ENCODE results near the gene NGFR. TPM values are rescaled to one million over a fixed set of nuclear protein-coding genes. Genes with fewer than 3 reads are reported as not detected.
A peak's percentile ranks its signal among the peaks of the same experiment; 100 is the strongest.

Gene NGFR, protein sequence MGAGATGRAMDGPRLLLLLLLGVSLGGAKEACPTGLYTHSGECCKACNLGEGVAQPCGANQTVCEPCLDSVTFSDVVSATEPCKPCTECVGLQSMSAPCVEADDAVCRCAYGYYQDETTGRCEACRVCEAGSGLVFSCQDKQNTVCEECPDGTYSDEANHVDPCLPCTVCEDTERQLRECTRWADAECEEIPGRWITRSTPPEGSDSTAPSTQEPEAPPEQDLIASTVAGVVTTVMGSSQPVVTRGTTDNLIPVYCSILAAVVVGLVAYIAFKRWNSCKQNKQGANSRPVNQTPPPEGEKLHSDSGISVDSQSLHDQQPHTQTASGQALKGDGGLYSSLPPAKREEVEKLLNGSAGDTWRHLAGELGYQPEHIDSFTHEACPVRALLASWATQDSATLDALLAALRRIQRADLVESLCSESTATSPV
- polyA plus RNA-seq = not detected

DNA sequence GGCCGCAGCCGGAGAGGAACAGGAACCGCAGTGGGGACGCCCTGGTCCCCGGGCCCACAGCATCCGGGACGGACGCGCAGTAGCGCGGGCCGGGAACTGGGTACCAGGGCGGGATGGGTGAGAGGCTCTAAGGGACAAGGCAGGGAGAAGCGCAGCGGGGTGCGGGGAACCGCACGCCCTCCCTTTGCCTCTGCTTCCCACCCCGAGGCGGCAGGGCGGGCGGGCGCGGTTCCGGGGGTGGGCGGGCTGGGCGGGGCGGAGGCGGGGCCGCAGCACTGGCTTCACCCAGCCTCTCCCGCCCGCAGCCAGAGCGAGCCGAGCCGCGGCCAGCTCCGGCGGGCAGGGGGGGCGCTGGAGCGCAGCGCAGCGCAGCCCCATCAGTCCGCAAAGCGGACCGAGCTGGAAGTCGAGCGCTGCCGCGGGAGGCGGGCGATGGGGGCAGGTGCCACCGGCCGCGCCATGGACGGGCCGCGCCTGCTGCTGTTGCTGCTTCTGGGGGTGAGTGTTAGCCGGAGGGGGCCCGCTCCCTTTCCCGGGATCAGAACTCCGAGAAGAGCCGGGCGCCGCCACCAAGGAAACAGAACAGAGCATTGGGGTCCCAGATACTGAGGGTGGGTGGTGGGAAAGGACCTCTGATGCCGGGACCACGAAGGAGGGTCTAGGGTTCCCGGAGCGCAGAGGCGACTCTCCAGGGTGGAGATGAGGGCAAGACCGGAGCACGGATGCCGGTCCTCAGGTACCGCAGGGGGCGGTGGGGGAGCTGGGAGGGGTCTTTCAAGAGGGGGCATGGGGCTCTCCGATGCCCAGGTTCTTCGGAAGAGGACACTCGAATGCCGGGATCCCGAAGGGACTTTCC is at the start of gene NGFR:
Gene NGFR, plus strand, starts transcription at position 308 of the 856 bp plus-strand sequence. Its CDS starts 125 bp downstream, at position 433.
- H3K36me3 Mint-ChIP-seq = no peaks in the 10 kb centered on the region
- peak within 1 kb of the TSS; percentile 63 to 93 (median 88) for H3K4me3 Mint-ChIP-seq
- peak within 1 kb of the TSS in 2 of 3 donors; percentile 39 to 57 for H3K27ac Mint-ChIP-seq
- no peaks in the 10 kb centered on the region for H3K9me3 Mint-ChIP-seq
- peaks cover 24% of the 10 kb centered on the region for H3K27me3 Mint-ChIP-seq
- peaks cover 10 to 13% (median 10%) of the 10 kb centered on the region in 3 donors for H3K4me1 Mint-ChIP-seq

DNA sequence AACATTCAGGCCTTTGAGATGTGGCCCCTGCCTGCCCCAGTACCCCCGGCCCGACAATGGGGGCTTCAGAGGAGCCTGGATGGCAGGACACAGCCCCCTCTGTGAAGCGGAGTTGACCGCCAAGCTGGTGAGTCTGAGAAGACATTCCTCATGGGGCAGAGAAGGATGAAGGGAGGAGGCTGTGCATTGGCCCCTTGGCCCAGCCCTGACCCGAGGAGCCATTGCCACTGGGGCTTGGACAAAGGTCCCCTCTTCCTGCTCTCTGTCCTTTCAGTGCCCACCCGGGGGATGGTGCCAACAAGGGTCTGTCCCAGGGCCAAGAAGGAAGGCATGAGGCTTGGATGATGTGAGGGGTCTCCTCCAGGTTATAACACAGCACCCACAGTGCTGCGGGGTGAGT is 49.5 kb upstream of the NGFR start:
- peaks cover 22% of the 10 kb centered on the region for H3K27me3 Mint-ChIP-seq
- H3K27ac Mint-ChIP-seq = no peak overlapping the region
- H3K9me3 Mint-ChIP-seq = no peaks in the 10 kb centered on the region
- H3K4me3 Mint-ChIP-seq = no peak overlapping the region
- H3K4me1 Mint-ChIP-seq = no peaks in the 10 kb centered on the region
- peaks cover 1% of the 10 kb centered on the region for H3K36me3 Mint-ChIP-seq

DNA sequence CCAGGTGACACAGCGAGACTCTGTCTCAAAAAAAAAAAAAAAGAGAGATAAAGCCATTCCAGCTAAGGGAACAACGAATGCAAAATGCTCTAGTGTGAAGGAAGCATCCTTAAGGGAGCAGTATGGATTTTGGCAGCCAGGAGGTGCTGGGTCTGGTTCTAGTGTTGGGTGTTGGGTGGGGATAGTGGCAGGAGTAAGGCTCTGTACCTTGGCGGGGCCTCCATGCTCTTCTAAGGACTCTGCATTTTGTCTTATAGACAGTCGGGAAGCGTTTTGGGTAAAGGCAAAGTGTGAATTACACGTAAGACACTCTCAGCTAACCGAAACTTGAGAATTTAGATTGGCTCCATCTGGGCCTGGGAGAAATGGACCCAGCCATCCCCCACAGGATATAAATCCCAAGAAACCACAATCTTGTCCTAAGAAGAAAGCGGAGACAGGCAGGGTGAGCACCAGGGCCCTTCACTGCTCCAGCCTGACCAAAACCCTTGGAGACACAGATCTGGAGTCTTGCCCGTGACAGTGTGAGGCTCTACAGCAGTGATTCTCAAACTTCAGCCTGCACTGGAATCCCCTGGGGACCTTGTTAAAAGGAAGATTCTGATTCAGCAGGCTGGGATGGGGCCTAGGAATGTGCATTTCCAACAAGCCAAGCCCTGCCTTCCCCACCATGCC is 47.3 kb upstream of the NGFR start:
- no peak overlapping the region for H3K4me3 Mint-ChIP-seq
- H3K4me1 Mint-ChIP-seq = no peaks in the 10 kb centered on the region
- peaks cover 1% of the 10 kb centered on the region for H3K36me3 Mint-ChIP-seq
- H3K9me3 Mint-ChIP-seq = no peaks in the 10 kb centered on the region
- no peak overlapping the region for H3K27ac Mint-ChIP-seq
- peaks cover 21% of the 10 kb centered on the region for H3K27me3 Mint-ChIP-seq

DNA sequence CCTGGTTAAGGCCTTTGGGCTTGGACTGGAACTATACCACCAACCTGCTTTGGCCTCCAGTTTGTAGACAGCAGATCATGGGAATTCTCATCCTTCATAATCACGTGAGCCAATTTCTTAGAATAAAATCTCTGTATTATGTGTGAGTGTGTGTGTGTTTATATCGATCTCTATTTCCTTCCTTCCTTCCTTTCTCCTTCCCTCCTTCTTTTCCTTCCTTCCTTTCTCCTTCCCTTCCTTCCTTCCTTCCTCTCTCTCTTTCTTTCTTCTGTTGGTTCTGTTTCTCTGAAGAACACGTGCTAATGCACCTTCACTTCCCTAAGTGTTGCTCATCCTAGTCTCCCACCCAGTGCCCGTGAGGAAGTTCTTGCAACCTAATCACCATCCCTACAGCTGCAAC is 44.9 kb upstream of the NGFR start:
- no peak overlapping the region for H3K27ac Mint-ChIP-seq
- peaks cover 0 to 2% (median 0%) of the 10 kb centered on the region in 3 donors for H3K4me1 Mint-ChIP-seq
- H3K36me3 Mint-ChIP-seq = peaks cover 2% of the 10 kb centered on the region

DNA sequence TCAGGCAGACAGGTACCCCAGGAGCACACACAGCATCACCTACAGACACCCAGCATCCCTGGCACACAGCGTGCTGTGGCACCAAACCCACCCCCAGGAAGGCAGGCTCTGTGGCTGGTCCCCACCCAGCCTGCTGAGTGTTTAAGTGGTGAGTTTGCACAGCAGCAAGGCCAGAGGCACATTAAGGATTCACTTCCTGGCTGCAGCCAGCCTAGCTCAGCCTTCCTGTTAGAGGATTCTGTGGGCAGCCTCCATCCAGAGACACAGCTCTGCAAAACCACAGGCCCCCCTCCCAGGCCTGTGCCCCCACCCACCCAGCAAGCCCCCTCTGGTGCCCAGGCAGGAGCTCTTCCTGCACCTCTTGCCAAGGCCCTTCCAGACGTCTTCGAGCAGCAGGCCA is 44.4 kb upstream of the NGFR start:
- no peak overlapping the region for H3K27ac Mint-ChIP-seq
- H3K4me3 Mint-ChIP-seq = no peak overlapping the region

More for the DNA sequence above, 44.9 kb upstream of the NGFR start:
- H3K27me3 Mint-ChIP-seq = peaks cover 24% of the 10 kb centered on the region
- peaks cover 0 to 2% (median 0%) of the 10 kb centered on the region in 3 donors for H3K9me3 Mint-ChIP-seq
- no peak overlapping the region for H3K4me3 Mint-ChIP-seq

DNA sequence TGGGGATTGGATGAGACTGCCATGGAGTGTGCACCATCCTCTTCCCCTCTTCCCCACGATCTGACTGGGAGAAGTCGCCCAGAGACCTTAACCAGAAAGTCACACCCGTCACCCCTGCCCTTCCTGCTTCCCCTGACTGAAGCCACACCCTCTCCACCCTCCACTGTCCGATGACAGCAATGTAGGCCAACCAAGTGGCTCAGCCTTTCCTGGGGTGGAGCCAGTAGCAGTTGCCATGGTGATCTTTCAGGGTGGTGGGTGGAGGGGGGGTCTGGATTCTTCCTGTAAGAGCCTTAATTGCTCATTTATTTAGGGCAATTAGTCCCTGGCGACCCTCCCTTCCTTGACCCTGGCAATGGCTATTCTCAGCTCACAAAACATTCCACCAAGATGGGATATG is 42.9 kb upstream of the NGFR start:
- H3K27ac Mint-ChIP-seq = no peak overlapping the region
- H3K27me3 Mint-ChIP-seq = peaks cover 29% of the 10 kb centered on the region
- H3K4me1 Mint-ChIP-seq = peaks cover 0 to 2% (median 0%) of the 10 kb centered on the region in 3 donors
- H3K4me3 Mint-ChIP-seq = no peak overlapping the region
- peaks cover 2% of the 10 kb centered on the region for H3K36me3 Mint-ChIP-seq
- H3K9me3 Mint-ChIP-seq = peaks cover 0 to 2% (median 0%) of the 10 kb centered on the region in 3 donors

More for the DNA sequence above, 44.4 kb upstream of the NGFR start:
- peaks cover 21% of the 10 kb centered on the region for H3K27me3 Mint-ChIP-seq
- peaks cover 0 to 2% (median 0%) of the 10 kb centered on the region in 3 donors for H3K9me3 Mint-ChIP-seq
- peaks cover 0 to 2% (median 0%) of the 10 kb centered on the region in 3 donors for H3K4me1 Mint-ChIP-seq
- H3K36me3 Mint-ChIP-seq = peaks cover 2% of the 10 kb centered on the region

DNA sequence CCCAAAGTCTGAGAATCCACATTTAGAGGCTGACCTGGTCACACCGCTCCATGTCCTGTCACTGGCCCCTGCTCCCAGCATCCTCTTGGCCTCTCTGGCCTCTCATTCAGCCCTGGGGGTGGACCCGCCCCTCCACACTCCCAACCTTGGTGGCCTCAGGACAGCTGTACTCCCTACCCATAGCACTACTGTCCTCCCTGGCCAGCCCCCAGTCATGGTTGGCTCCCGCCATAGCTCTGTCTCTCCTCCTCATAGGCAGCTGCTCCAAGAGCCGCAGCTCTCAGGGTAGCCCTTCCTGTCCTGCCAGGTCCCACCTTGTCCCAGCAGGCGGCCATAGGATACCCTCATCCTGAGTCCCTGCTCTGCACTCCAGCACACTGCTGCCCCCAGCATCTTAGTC is 42.4 kb upstream of the NGFR start:
- no peak overlapping the region for H3K4me3 Mint-ChIP-seq
- peaks cover 0 to 2% (median 0%) of the 10 kb centered on the region in 3 donors for H3K4me1 Mint-ChIP-seq
- H3K36me3 Mint-ChIP-seq = peaks cover 2% of the 10 kb centered on the region
- H3K9me3 Mint-ChIP-seq = peaks cover 0 to 2% (median 0%) of the 10 kb centered on the region in 3 donors
- no peak overlapping the region for H3K27ac Mint-ChIP-seq
- H3K27me3 Mint-ChIP-seq = peaks cover 34% of the 10 kb centered on the region

DNA sequence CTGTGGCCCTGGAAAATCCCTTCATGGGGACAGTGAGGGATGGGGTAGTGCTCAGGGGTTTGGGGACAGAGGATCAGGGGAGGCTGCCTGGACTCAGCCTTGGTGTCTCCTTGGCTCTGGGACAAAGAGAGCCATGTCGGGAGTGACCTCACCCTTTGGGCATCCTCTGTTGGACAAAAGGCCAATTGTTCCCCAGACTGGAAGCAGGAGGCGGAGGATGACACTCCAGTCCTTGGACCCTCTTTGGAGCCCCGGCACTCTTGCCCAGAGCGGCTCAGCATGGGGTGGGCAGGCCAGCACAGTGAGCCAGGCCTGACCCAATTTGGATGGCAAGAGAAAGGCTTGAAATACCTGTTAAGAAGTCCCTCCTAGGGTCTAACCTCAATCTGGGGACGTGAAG is 41.0 kb upstream of the NGFR start:
- Mint-ChIP-seq H3K27me3 (peaks cover 41% of the 10 kb centered on the region), H3K36me3 (peaks cover 2% of the 10 kb centered on the region), H3K27ac (peak overlapping the region in 1 of 3 donors; percentile 5), H3K9me3 (peaks cover 0 to 2% (median 0%) of the 10 kb centered on the region in 3 donors), H3K4me3 (no peak overlapping the region), H3K4me1 (peaks cover 0 to 2% (median 0%) of the 10 kb centered on the region in 3 donors)

DNA sequence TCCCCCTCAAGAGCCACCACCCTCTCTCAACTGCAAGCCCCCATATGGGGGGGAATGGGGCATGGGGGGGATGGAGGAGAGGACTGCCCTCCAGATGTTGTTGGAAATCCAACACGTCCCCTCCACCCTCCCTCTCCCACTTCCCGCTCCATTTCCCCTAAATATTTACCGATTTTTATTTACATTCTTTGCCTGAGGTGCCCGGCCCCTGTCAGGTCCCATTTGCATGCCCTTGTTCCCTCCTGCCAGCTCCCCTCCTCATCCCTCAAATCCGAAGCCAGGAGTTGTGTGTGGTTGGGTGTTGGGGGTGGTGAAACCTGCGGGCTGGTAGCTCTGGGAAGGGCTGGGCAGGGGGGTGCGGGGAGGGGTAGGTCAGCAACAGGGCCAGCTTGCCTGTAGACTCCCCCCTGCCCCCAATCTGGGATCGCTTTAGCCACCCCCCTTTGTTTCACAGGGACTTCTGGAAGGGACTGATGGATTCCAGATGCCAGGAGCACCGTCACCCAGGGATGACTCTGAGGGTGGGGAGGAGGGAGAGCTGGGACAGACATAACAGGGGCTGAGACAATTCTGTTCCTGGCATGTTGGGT is 39.7 kb upstream of the NGFR start:
- H3K27me3 Mint-ChIP-seq = peaks cover 50% of the 10 kb centered on the region
- peaks cover 0 to 2% (median 0%) of the 10 kb centered on the region in 3 donors for H3K4me1 Mint-ChIP-seq
- H3K9me3 Mint-ChIP-seq = peaks cover 0 to 2% (median 0%) of the 10 kb centered on the region in 3 donors

DNA sequence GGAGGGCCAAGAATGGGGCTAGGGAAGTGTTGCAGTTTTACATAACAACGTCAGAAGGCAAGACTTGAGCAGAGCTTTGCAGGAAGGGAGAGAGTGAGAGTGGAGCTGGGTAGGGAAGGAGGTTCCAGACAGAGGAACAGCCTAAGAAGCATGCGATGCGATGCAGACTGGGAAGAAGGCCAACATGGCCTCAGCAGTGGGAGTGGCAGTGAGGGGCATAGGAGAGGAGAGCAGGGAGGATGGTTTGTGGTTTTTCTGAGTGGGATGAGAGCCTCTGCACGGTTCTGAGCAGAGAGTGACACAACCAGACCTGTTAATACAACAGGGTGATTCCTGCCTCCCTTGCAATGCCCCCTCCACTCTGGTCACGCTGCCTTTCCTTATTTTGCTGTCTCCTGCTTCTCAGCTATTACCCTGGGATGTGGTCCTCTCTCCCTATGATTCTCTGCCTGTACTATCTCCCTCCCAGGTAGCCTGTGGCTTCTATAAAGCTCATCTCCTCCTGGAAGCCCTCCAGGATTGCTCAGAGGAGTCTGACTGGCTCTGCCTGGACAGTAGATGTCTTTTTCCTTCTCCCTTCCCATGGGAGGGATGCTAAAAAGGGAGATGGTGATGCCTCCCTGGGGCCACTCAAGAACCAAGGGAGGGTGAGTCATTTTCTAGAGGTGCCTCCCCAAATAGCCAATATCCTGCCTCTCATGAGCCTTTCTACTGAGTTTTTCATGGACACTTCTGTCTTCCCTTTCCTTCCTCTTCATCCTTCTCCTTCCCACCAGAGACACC is 38.7 kb upstream of the NGFR start:
- Mint-ChIP-seq H3K27me3 (peaks cover 52% of the 10 kb centered on the region), H3K9me3 (peaks cover 0 to 2% (median 0%) of the 10 kb centered on the region in 3 donors), H3K4me1 (peaks cover 0 to 2% (median 0%) of the 10 kb centered on the region in 3 donors), H3K27ac (no peak overlapping the region), H3K4me3 (no peak overlapping the region), H3K36me3 (peaks cover 2% of the 10 kb centered on the region)

More for the DNA sequence above, 39.7 kb upstream of the NGFR start:
- peaks cover 2% of the 10 kb centered on the region for H3K36me3 Mint-ChIP-seq
- H3K4me3 Mint-ChIP-seq = no peak overlapping the region
- H3K27ac Mint-ChIP-seq = no peak overlapping the region

DNA sequence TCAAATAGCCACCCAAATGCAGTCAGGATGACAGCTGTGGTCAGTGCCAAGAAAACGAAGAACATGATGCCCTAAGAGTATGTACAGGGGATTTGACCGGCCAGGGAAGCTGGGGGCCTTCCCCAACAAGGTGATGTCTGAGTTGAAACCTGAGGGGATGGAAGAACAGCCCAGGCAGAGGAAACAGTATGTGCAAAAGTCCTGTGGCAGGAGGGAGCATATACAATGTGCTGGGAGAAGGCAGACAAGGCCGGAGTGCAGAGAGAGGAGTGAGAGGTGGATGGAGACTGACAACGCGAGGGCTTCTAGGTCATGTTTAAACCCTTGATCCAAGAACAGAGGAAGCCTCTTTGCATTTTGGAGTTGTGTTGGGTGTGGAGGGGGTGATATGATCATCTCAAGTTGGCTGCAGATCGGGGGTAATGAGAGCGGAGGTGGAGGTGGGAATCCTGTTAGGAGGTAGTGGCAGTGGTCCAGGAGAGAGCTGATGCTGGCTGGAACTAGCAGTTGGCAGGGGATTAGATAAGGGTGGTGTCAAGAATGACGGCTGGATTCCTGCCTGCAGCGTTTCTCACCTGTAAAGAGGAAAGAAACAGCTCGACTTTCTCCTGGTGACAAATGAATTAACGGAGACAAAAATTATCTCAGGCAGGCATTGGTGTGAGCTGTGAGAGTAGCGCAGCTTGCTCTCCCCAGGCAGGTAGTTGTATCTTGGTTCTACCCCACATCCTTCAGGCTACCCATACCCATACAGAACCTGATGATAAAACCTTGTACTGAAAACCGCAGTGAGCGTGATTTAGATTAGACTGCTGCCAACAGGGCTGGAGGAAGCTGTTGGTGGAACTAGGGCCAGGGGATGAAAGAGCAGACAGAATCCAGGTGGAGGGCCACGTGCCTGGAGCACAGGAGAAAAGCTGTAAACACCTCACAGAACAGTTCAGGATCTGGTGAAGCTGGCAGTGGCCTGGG is 37.2 kb upstream of the NGFR start:
- Mint-ChIP-seq H3K4me1 (peaks cover 0 to 2% (median 0%) of the 10 kb centered on the region in 3 donors), H3K27ac (no peak overlapping the region), H3K9me3 (peaks cover 0 to 2% (median 0%) of the 10 kb centered on the region in 3 donors), H3K4me3 (no peak overlapping the region), H3K27me3 (peaks cover 54% of the 10 kb centered on the region), H3K36me3 (peaks cover 2% of the 10 kb centered on the region)

DNA sequence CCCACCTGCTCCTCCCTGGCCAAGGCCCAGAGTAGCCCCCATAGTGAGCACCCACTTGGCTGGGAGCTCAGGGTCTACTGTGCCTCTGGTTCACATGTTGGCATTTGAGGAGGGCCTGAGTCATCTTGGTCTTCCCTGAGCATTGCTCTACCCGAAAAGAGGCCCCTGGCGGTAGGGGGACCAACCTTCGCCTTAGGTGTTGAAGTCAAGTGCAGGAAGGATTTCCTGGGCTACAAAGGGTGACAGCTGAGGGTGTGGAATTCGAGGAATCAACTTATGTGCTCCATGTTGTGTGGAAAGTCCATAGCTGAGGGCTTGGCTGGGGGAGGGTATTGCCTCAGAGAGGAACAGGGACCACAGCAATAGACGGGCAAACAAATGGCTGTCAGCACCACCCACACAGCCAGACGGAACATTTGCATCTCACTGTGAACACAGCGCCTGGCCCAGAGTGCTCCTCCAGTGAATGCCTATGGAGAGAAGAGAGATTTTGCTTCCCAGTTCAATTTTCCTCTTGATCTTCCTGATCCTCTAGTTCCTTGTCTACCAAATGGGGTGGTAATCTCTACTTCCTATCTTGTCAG is 35.6 kb upstream of the NGFR start:
- peaks cover 56% of the 10 kb centered on the region for H3K27me3 Mint-ChIP-seq
- no peaks in the 10 kb centered on the region for H3K4me1 Mint-ChIP-seq
- no peak overlapping the region for H3K4me3 Mint-ChIP-seq
- no peaks in the 10 kb centered on the region for H3K36me3 Mint-ChIP-seq
- H3K9me3 Mint-ChIP-seq = peaks cover 2 to 13% (median 3%) of the 10 kb centered on the region in 3 donors
- H3K27ac Mint-ChIP-seq = no peak overlapping the region

Measured in IgD-negative memory B cell (primary cell).